PFSK-1 (cell line): ENCODE measurements around the gene KRT20.

Source experiments
- FOXP2 ChIP-seq: optimal IDR thresholded peaks from 2 replicates; pipeline ENCODE3; 2011; ENCODE audit warnings: borderline replicate concordance, control low read depth, inconsistent platforms; ENCODE audit not compliant: insufficient read depth; ENCODE audit errors: extremely low read length, extremely low read depth
- POLR2AphosphoS5 ChIP-seq: IDR thresholded peaks from 2 replicates; pipeline ENCODE4 v1.6.1; 2012; ENCODE audit warnings: low read depth, mild to moderate bottlenecking, control low read depth, low read length, moderate library complexity
- REST ChIP-seq, 2 experiments: IDR thresholded peaks; 2 replicates each; pipeline versions ENCODE4 v1.6.1 to v1.8.0; 2011 to 2012; ENCODE audit warnings: low read depth in 2 of 2, low read length in 2 of 2, control low read depth in 1 of 2, inconsistent platforms in 1 of 2, mild to moderate bottlenecking in 1 of 2, moderate library complexity in 1 of 2; ENCODE audit not compliant: insufficient read depth in 1 of 2
- SIN3A ChIP-seq: IDR thresholded peaks from 2 replicates; pipeline ENCODE4 v1.6.1; 2012; ENCODE audit warnings: mild to moderate bottlenecking, low read length, moderate library complexity, borderline replicate concordance; ENCODE audit not compliant: insufficient read depth
- TAF1 ChIP-seq: IDR thresholded peaks from 2 replicates; pipeline ENCODE4 v1.6.1; 2012; ENCODE audit warnings: low read length, control low read depth, borderline replicate concordance; ENCODE audit not compliant: insufficient read depth

The KRT20 gene

GRCh38 chr17:40844671-40845107 is 40.4 kb downstream of the KRT20 start:
- no peak for TF ChIP-seq TAF1
- TF ChIP-seq FOXP2: no peak
- TF ChIP-seq REST (IDR thresholded peaks at IDR 0.05; ENCODE audit: insufficient read depth in 1 of 2, low read depth in 2 of 2, low read length in 2 of 2): no peak
- no peak for TF ChIP-seq POLR2AphosphoS5
- no peak for TF ChIP-seq SIN3A

- TF ChIP-seq FOXP2: no peak
- TF ChIP-seq TAF1: no peak
- no peak for TF ChIP-seq SIN3A
- TF ChIP-seq POLR2AphosphoS5: no peak
- TF ChIP-seq REST (IDR thresholded peaks at IDR 0.05; ENCODE audit: insufficient read depth in 1 of 2, low read depth in 2 of 2, low read length in 2 of 2): no peak
Measured at GRCh38 chr17:40843242-40843641, 41.8 kb downstream of the KRT20 start.

GRCh38 chr17:40841246-40841645 is 43.8 kb downstream of the KRT20 start:
- TF ChIP-seq REST (IDR thresholded peaks at IDR 0.05; ENCODE audit: insufficient read depth in 1 of 2, low read depth in 2 of 2, low read length in 2 of 2): no peak
- TF ChIP-seq SIN3A: no peak
- TF ChIP-seq TAF1: no peak
- no peak for TF ChIP-seq FOXP2
- TF ChIP-seq POLR2AphosphoS5: no peak

- TF ChIP-seq TAF1 (no peak), SIN3A (no peak), POLR2AphosphoS5 (no peak), FOXP2 (no peak), REST (IDR thresholded peaks at IDR 0.05; ENCODE audit: insufficient read depth in 1 of 2, low read depth in 2 of 2, low read length in 2 of 2) (no peak)
Measured at GRCh38 chr17:40839194-40839593, 45.8 kb downstream of the KRT20 start.

GRCh38 chr17:40836020-40836419 is 49.0 kb downstream of the KRT20 start:
- TF ChIP-seq SIN3A (no peak), REST (IDR thresholded peaks at IDR 0.05; ENCODE audit: insufficient read depth in 1 of 2, low read depth in 2 of 2, low read length in 2 of 2) (no peak), POLR2AphosphoS5 (no peak), FOXP2 (no peak), TAF1 (no peak)
